Urinary bladder (tissue), 4 donors: ENCODE results near the gene SYNM. TPM values are rescaled to one million over a fixed set of nuclear protein-coding genes. Genes with fewer than 3 reads are reported as not detected.
A peak's percentile ranks its signal among the peaks of the same experiment; 100 is the strongest.
"Not testable (repeated sequence)": the region's sequence is repeated elsewhere in the genome, so short reads cannot be mapped to it uniquely, and the experiment has no call there.

ENCODE experiments used
- DNase-seq: peaks from one replicate; pipeline ENCODE4 v3.0.0-alpha.2; 2015; ENCODE audit errors: extremely low spot score
- H3K27ac ChIP-seq: one replicate; pipeline ENCODE4 v1.5.1; 2013; ENCODE audit warnings: low read depth, mild to moderate bottlenecking, moderate library complexity
- H3K36me3 ChIP-seq: one replicate; pipeline ENCODE4 v1.6.1; 2013; ENCODE audit warnings: mild to moderate bottlenecking, moderate library complexity; ENCODE audit not compliant: insufficient read depth
- H3K4me1 ChIP-seq: one replicate; pipeline ENCODE4 v1.6.1; 2013; ENCODE audit warnings: mild to moderate bottlenecking, moderate library complexity; ENCODE audit not compliant: insufficient read depth
- H3K4me3 ChIP-seq: one replicate; pipeline ENCODE4 v1.5.1; 2013; ENCODE audit warnings: low read depth, low read length
- WGBS: extraction: QIAGEN DNeasy Blood & Tissue Kit; methylation state at CpG from one replicate; pipeline ENCODE4 v1.1.7; 2013; 5-methylcytosine and 5-hydroxymethylcytosine counted together
- polyA plus RNA-seq: library from polyadenylated mRNA; stranded (reverse); fragments of 200-250 nt; gene quantifications from one replicate; pipeline ENCODE4 v1.2.3, GENCODE V29; 2013
- total RNA-seq: library from RNA; depleted of rRNA; stranded (reverse); fragments of >200 nt; gene quantifications from one replicate; pipeline ENCODE4 v1.2.3, GENCODE V29; 2014
- donor health status: healthy with polysubstance abuse.
- donor health status: healthy.

SYNM gene
- total RNA-seq: 228 TPM
- 898 TPM for polyA plus RNA-seq

DNA sequence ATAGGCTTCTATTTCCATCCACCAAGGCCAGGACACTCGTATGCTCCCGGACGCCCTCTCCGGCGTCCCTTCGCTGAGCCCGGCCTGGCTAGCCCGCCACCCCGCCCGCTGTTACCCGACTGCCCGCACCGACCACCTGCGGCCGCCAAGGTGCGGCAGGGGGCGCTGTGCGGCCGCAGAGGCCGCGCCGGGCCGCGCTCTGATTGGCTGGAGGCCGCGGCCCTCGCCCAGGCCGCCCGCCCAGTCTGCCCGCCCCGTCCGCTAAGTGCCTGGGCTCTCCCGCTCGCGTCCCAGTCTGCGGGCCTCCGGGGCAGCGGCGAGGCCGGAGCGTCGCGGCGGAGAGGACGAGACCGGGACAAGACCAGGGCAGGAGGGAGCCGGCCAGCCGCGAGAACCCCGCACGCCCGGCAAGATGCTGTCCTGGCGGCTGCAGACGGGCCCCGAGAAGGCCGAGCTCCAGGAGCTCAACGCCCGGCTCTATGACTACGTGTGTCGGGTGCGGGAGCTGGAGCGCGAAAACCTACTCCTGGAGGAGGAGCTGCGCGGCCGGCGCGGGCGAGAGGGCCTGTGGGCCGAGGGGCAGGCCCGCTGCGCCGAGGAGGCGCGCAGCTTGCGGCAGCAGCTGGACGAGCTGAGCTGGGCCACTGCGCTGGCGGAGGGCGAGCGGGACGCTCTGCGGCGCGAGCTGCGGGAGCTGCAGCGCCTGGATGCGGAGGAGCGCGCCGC is at the start of gene SYNM:
Gene SYNM (plus strand): TSS at position 293 of the 726 bp plus-strand sequence. CDS start 120 bp downstream, at position 413.
- Histone ChIP-seq H3K4me3 (peak within 1 kb of the TSS; percentile 56), H3K36me3 (no peaks in the 10 kb centered on the region), H3K27ac (peak within 1 kb of the TSS; percentile 46), H3K4me1 (peaks cover 2% of the 10 kb centered on the region)
- no peak for DNase-seq
- under 1% methylated on average over 91 of the region's 91 CpGs for WGBS

DNA sequence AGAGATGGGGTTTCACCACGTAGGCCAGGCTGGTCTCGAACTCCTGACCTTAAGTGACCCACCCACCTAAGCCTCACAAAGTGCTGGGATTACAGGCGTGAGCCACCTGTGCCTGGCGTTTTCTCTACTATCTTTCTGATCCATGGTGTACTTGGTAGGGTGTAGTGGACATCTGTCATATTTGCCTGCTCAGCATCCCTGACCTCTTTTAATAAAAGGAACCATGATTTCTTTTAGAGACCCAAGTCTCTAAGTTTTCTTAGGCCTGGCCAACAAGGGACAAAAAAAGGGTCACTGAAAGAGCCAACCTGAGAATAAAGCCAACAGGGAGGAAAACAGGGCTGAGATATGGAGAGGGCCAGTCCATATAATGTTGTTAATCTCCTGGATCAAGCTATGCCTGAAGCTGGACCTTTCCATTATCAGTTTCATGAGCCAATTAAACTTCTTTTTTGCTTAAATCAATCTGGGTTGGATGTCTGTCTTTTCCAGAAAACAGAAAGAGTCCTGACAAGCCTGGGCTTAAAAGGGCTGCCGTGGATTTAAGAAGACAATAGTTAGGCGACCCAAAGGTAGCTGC is 49.2 kb upstream of the SYNM start:
- Histone ChIP-seq H3K4me1 (no peaks in the 10 kb centered on the region), H3K36me3 (no peaks in the 10 kb centered on the region), H3K4me3 (no peak overlapping the region), H3K27ac (no peak overlapping the region)
- no peak for DNase-seq
- WGBS: 77% methylated on average over 6 of the region's 6 CpGs

- Histone ChIP-seq H3K27ac (no peak overlapping the region), H3K36me3 (no peaks in the 10 kb centered on the region), H3K4me3 (no peak overlapping the region), H3K4me1 (no peaks in the 10 kb centered on the region)
- 76% methylated on average over 4 of the region's 4 CpGs for WGBS
- DNase-seq: no peak
Observed at GRCh38 chr15:99057020-99057419, 47.9 kb upstream of the SYNM start.

- Histone ChIP-seq H3K36me3 (no peaks in the 10 kb centered on the region), H3K27ac (no peak overlapping the region), H3K4me1 (no peaks in the 10 kb centered on the region), H3K4me3 (no peak overlapping the region)
- no peak for DNase-seq
- 72% methylated on average over 20 of the region's 20 CpGs for WGBS
Observed at GRCh38 chr15:99057697-99058420, 47.0 kb upstream of the SYNM start.

DNA sequence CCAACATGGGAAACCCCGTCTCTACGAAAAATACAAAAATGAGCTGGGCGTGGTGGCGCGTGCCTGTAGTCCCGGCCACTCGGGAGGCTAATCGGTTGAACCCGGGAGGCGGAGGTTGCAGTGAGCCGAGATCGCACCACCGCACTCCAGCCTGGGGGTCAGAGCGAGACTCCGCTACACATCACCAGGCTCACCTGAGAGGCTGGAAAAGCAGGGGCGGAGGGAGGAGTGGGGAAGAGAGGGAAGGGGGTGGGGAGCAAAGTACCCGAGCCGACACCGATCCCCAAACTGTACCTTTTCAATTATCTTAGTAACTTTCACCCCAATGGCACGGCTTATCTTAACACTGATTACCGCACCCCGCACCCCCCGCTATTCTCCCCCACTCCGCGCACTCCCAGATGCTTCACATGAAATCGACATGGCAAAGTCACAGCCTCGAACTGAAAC is 46.4 kb upstream of the SYNM start:
- Histone ChIP-seq H3K4me1 (no peaks in the 10 kb centered on the region), H3K36me3 (no peaks in the 10 kb centered on the region), H3K4me3 (no peak overlapping the region), H3K27ac (no peak overlapping the region)
- WGBS: 49% methylated on average over 27 of the region's 27 CpGs
- DNase-seq: no peak

DNA sequence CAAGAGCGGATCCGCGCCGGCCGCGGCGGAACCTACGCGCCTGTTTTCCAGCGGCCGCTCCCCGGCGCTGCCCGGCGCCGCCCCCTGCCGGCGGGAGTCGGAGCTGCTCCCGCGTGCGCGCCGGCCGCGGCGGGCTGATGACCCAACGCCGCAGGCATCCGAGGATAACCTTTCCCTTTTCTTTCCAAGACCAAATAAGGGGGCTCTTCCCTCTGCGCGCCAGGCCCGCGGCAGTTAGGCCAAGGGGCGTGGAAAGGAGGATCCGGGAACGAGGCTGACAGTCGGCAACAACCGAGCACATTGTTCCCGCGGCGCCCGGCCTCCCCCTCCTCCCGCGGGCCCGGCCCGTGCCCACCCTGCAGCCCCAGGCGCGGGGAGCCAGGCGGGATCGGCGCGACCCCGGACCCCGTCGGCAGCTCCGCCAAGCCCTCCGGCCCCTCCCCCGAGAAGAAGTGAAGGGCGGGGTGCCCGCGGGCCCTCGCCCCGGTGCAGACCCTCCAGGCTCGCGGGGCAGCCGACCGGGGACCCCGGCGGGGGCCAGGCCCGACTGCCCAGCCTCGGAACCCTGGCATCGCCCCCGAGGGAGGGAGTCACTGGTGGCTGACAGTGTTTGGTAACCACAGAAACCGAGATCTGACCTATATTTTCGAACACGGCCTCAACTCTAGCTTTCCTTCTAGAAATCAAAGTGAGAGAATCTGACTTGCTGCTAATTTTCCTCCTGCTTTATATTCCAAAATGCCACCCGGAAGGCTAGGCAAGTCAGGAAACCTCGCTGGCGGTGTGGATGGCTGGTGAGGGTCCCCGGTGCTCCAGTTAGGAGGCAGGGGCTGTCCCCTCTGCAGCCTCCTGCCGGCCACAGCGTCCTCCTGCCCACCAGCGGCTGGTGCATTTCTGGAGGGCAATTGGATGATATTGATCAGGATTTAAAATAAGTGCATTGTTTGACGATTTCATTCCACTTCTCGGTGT is 45.6 kb upstream of the SYNM start:
- no peak overlapping the region for H3K27ac ChIP-seq
- H3K4me3 ChIP-seq: peak overlapping the region; percentile 54
- no peaks in the 10 kb centered on the region for H3K36me3 ChIP-seq
- 4% methylated on average over 86 of the region's 86 CpGs for WGBS
- DNase-seq: peak; percentile 60
- H3K4me1 ChIP-seq: no peaks in the 10 kb centered on the region

- DNase-seq, H3K36me3 ChIP-seq, H3K4me1 ChIP-seq, H3K4me3 ChIP-seq, H3K27ac ChIP-seq: not testable (repeated sequence)
- WGBS: 96% methylated on average over 18 of the region's 18 CpGs
Observed at GRCh38 chr15:99060186-99060585, 44.7 kb upstream of the SYNM start.

- Histone ChIP-seq H3K36me3 (no peaks in the 10 kb centered on the region), H3K4me3 (no peak overlapping the region), H3K4me1 (no peaks in the 10 kb centered on the region), H3K27ac (no peak overlapping the region)
- DNase-seq: no peak
- 74% methylated on average over 5 of the region's 5 CpGs for WGBS
Observed at GRCh38 chr15:99062226-99062625, 42.7 kb upstream of the SYNM start.

DNA sequence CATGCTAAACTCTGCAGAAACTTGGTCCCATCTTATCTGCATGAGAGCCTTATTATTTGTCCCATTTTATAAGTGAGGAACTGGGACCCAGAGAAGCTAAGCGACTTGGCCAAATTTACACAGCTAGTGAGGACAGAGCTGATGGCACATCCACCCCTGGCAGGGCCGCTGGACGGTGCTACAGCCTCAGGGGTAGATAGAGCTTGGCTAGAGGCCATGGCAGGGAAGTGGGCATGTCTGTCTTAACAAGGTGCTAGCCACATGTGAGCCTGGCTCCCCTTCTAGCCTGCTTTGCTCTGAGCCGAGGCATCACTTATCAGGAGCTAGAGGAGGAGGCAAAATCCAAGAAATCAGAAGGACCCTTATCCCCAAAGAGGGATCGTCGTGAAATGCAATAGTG is 36.7 kb upstream of the SYNM start:
- Histone ChIP-seq H3K36me3 (no peaks in the 10 kb centered on the region), H3K4me3 (no peak overlapping the region), H3K4me1 (no peaks in the 10 kb centered on the region), H3K27ac (no peak overlapping the region)
- WGBS: 71% methylated on average over 6 of the region's 6 CpGs
- no peak for DNase-seq

- Histone ChIP-seq H3K4me1 (no peaks in the 10 kb centered on the region), H3K4me3 (no peak overlapping the region), H3K36me3 (no peaks in the 10 kb centered on the region), H3K27ac (no peak overlapping the region)
- WGBS: 71% methylated on average over 5 of the region's 5 CpGs
- DNase-seq: no peak
Observed at GRCh38 chr15:99070208-99070607, 34.7 kb upstream of the SYNM start.

- no peak for DNase-seq
- whole genome bisulfite sequencing: 85% methylated on average over 10 of the region's 10 CpGs
Observed at GRCh38 chr15:99071091-99071680, 33.7 kb upstream of the SYNM start.

DNA sequence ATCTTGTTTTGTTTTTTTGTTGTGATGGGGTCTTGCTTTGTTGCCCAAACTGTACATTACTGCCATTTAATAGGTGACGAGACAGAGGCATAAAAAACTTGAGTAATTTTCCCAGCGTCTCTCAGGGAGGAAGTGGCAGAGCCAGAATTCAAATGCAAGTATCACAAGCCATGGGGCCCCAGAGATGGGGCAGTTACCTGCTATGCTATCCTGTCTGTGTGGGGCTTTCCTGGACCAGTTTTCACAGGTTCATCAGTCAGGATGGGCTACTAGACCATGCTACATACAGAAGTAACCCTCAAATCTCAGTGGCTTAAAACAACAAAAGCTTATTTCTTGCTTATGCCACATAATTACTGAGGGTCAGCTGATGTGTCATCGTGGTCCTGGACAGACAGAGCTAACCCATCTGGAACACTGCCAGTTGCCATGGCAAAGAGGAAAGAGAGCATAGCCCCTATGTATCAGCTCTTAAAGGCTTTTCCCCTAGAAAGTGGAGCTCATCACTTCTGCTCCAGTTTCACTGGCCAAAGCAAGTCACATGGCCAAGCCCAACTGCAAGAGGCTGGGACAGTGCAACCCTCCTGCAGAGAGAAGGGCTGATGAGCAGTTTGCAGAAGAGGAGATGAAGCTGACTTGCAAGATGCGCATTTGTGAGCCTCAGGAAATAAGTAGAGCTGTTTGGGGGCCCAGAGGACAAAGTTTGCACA is 31.7 kb upstream of the SYNM start:
- WGBS: 69% methylated on average over 4 of the region's 4 CpGs
- H3K4me3 ChIP-seq: no peak overlapping the region
- no peak overlapping the region for H3K27ac ChIP-seq
- DNase-seq: no peak
- H3K4me1 ChIP-seq: no peaks in the 10 kb centered on the region
- no peaks in the 10 kb centered on the region for H3K36me3 ChIP-seq

More at GRCh38 chr15:99071091-99071680, 33.7 kb upstream of the SYNM start:
- Histone ChIP-seq H3K4me1 (no peaks in the 10 kb centered on the region), H3K36me3 (no peaks in the 10 kb centered on the region), H3K4me3 (no peak overlapping the region), H3K27ac (no peak overlapping the region)
